ENCODE results near the gene ABLIM3. TPM values are rescaled to one million over a fixed set of nuclear protein-coding genes. Genes with fewer than 3 reads are reported as not detected.
A peak's percentile ranks its signal among the peaks of the same experiment; 100 is the strongest.

Gene ABLIM3
- total RNA-seq, 1 donor from 2014 or later = 3.6 TPM

- no peak for DNase-seq (ENCODE audit: low spot score)
- peak; percentile 47 for TF ChIP-seq CTCF (IDR thresholded peaks at IDR 0.05; ENCODE audit: unreplicated experiment)
- no peak overlapping the region for H3K4me3 Mint-ChIP-seq (ENCODE audit: unreplicated experiment)
These were observed 10.4 kb downstream of the ABLIM3 start for GRCh38 chr5:149151717-149152116.

GRCh38 chr5:149152317-149152746, 11.0 kb downstream of the ABLIM3 start:
- no peak for TF ChIP-seq CTCF (IDR thresholded peaks at IDR 0.05; ENCODE audit: unreplicated experiment)
- Mint-ChIP-seq H3K36me3 (ENCODE audit: low read depth, unreplicated experiment) (no peaks in the 10 kb centered on the region), H3K27me3 (ENCODE audit: unreplicated experiment) (no peaks in the 10 kb centered on the region), H3K9me3 (ENCODE audit: unreplicated experiment) (no peaks in the 10 kb centered on the region), H3K27ac (ENCODE audit: unreplicated experiment) (peak overlapping the region; percentile 59), H3K4me3 (ENCODE audit: unreplicated experiment) (no peak overlapping the region), H3K4me1 (ENCODE audit: unreplicated experiment) (peaks cover 11% of the 10 kb centered on the region)
- no peak for DNase-seq (ENCODE audit: low spot score)

More at GRCh38 chr5:149151717-149152116, 10.4 kb downstream of the ABLIM3 start:
- Mint-ChIP-seq H3K36me3 (ENCODE audit: low read depth, unreplicated experiment) (no peaks in the 10 kb centered on the region), H3K27me3 (ENCODE audit: unreplicated experiment) (no peaks in the 10 kb centered on the region), H3K27ac (ENCODE audit: unreplicated experiment) (no peak overlapping the region), H3K9me3 (ENCODE audit: unreplicated experiment) (no peaks in the 10 kb centered on the region), H3K4me1 (ENCODE audit: unreplicated experiment) (peaks cover 11% of the 10 kb centered on the region)

- TF ChIP-seq CTCF (IDR thresholded peaks at IDR 0.05; ENCODE audit: unreplicated experiment) = no peak
- Mint-ChIP-seq H3K4me1 (ENCODE audit: unreplicated experiment) (peaks cover 11% of the 10 kb centered on the region), H3K27ac (ENCODE audit: unreplicated experiment) (no peak overlapping the region), H3K27me3 (ENCODE audit: unreplicated experiment) (no peaks in the 10 kb centered on the region), H3K9me3 (ENCODE audit: unreplicated experiment) (no peaks in the 10 kb centered on the region), H3K36me3 (ENCODE audit: low read depth, unreplicated experiment) (no peaks in the 10 kb centered on the region), H3K4me3 (ENCODE audit: unreplicated experiment) (no peak overlapping the region)
- no peak for DNase-seq (ENCODE audit: low spot score)
These were observed 12.0 kb downstream of the ABLIM3 start for GRCh38 chr5:149153193-149153750.

- Mint-ChIP-seq H3K27me3 (ENCODE audit: unreplicated experiment) (no peaks in the 10 kb centered on the region), H3K27ac (ENCODE audit: unreplicated experiment) (no peak overlapping the region), H3K4me3 (ENCODE audit: unreplicated experiment) (no peak overlapping the region), H3K9me3 (ENCODE audit: unreplicated experiment) (no peaks in the 10 kb centered on the region), H3K4me1 (ENCODE audit: unreplicated experiment) (peaks cover 11% of the 10 kb centered on the region), H3K36me3 (ENCODE audit: low read depth, unreplicated experiment) (no peaks in the 10 kb centered on the region)
- no peak for DNase-seq (ENCODE audit: low spot score)
- TF ChIP-seq CTCF (IDR thresholded peaks at IDR 0.05; ENCODE audit: unreplicated experiment) = no peak
These were observed 12.7 kb downstream of the ABLIM3 start for GRCh38 chr5:149153751-149154610.

- H3K36me3 Mint-ChIP-seq (ENCODE audit: low read depth, unreplicated experiment) = no peaks in the 10 kb centered on the region
- no peak overlapping the region for H3K4me3 Mint-ChIP-seq (ENCODE audit: unreplicated experiment)
- no peak for TF ChIP-seq CTCF (IDR thresholded peaks at IDR 0.05; ENCODE audit: unreplicated experiment)
- no peaks in the 10 kb centered on the region for H3K27me3 Mint-ChIP-seq (ENCODE audit: unreplicated experiment)
- no peak overlapping the region for H3K27ac Mint-ChIP-seq (ENCODE audit: unreplicated experiment)
- DNase-seq (ENCODE audit: low spot score) = no peak
- H3K4me1 Mint-ChIP-seq (ENCODE audit: unreplicated experiment) = peaks cover 11% of the 10 kb centered on the region
- no peaks in the 10 kb centered on the region for H3K9me3 Mint-ChIP-seq (ENCODE audit: unreplicated experiment)
These were observed 13.4 kb downstream of the ABLIM3 start for GRCh38 chr5:149154650-149155049.
